Measurements from ENCODE around the gene SPEN.

SPEN gene

DNA sequence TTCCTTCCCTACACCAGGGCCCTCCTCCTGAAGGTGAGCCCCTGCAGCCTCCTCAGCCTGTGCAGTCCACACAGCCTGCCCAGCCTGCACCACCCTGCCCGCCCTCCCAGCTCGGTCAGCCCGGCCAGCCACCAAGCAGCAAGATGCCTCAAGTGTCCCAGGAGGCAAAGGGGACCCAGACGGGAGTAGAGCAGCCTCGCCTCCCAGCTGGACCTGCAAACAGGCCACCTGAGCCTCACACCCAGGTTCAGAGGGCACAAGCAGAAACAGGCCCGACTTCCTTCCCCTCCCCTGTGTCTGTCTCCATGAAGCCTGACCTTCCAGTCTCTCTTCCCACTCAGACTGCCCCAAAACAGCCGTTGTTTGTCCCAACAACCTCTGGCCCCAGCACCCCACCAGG is 89.6 kb downstream of the SPEN start:
- Histone ChIP-seq H3K4me3 (IDR thresholded peaks at IDR 0.05; ENCODE audit: insufficient read depth, low read depth, low read length) (no peak overlapping the region), H3K79me2 (ENCODE audit: insufficient read depth, low read depth) (no peaks in the 10 kb centered on the region), H2AFZ (ENCODE audit: low read depth) (no peak overlapping the region), H4K20me1 (ENCODE audit: insufficient read depth) (no peaks in the 10 kb centered on the region), H3K9ac (no peak overlapping the region), H3K27ac (no peak overlapping the region), H3K36me3 (ENCODE audit: insufficient read depth) (peaks cover 5% of the 10 kb centered on the region; the same call in 1 of the 2 replicates), H3K27me3 (ENCODE audit: insufficient read depth, low read depth) (no peaks in the 10 kb centered on the region), H3K4me2 (no peak overlapping the region), H3K4me1 (ENCODE audit: low read depth, poor library complexity, severe bottlenecking) (no peaks in the 10 kb centered on the region)
- TF ChIP-seq, protein P1, sequence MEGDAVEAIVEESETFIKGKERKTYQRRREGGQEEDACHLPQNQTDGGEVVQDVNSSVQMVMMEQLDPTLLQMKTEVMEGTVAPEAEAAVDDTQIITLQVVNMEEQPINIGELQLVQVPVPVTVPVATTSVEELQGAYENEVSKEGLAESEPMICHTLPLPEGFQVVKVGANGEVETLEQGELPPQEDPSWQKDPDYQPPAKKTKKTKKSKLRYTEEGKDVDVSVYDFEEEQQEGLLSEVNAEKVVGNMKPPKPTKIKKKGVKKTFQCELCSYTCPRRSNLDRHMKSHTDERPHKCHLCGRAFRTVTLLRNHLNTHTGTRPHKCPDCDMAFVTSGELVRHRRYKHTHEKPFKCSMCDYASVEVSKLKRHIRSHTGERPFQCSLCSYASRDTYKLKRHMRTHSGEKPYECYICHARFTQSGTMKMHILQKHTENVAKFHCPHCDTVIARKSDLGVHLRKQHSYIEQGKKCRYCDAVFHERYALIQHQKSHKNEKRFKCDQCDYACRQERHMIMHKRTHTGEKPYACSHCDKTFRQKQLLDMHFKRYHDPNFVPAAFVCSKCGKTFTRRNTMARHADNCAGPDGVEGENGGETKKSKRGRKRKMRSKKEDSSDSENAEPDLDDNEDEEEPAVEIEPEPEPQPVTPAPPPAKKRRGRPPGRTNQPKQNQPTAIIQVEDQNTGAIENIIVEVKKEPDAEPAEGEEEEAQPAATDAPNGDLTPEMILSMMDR (conservative IDR thresholded peaks at IDR 0.05; ENCODE audit: low read depth, low read length), result no peak

DNA sequence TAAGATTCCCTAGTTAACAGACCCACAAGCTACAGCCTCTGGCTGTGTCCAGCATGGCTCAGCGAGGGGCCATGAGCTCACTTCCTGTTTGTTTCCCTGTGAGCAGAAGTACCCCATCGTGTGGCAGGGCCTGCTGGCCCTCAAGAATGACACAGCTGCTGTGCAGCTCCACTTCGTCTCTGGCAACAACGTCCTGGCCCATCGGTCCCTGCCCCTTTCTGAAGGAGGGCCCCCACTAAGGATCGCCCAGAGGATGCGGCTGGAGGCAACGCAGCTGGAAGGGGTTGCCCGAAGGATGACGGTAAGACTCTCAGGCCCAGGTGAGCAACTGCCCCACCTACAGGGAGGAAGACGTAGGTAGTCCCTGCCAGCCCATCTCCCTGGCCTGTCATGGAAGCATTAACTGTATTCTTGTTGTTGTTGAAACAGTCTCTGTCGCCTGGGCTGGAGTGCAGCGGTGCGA is 90.2 kb downstream of the SPEN start:
- Histone ChIP-seq H3K79me2 (ENCODE audit: insufficient read depth, low read depth) (no peaks in the 10 kb centered on the region), H3K27ac (no peak overlapping the region), H3K36me3 (ENCODE audit: insufficient read depth) (peaks cover 5% of the 10 kb centered on the region; the same call in 1 of the 2 replicates), H3K4me2 (no peak overlapping the region), H2AFZ (ENCODE audit: low read depth) (no peak overlapping the region), H3K27me3 (ENCODE audit: insufficient read depth, low read depth) (no peaks in the 10 kb centered on the region), H3K9ac (no peak overlapping the region), H3K4me3 (IDR thresholded peaks at IDR 0.05; ENCODE audit: insufficient read depth, low read depth, low read length) (no peak overlapping the region), H4K20me1 (ENCODE audit: insufficient read depth) (no peaks in the 10 kb centered on the region), H3K4me1 (ENCODE audit: low read depth, poor library complexity, severe bottlenecking) (no peaks in the 10 kb centered on the region)
- TF ChIP-seq, protein P1 (conservative IDR thresholded peaks at IDR 0.05; ENCODE audit: low read depth, low read length), result no peak

DNA sequence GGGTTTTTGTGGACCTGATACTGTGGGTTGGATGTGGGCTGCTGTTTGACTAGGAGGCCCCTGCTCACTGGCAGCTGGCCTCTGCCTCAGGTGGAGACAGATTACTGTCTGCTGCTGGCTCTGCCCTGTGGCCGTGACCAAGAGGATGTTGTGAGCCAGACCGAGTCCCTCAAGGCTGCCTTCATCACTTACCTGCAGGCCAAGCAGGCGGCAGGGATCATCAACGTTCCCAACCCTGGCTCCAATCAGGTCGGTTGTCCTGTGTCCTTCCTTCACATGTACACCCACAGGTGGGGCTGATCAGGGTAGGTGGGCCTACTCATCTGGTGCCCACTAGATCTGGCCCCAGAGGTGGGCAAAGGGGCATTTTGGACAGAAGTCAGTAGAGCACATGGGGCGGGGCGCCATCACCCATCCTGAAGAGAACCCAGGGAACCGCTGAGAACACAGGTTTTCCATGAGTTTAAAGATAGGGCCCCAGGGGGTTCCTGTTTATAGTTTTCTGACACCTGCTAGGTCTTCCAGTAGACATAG is 91.2 kb downstream of the SPEN start:
- H3K4me2 ChIP-seq, result no peak overlapping the region
- peaks cover 5% of the 10 kb centered on the region; the same call in 1 of the 2 replicates for H3K36me3 ChIP-seq (ENCODE audit: insufficient read depth)
- no peak overlapping the region for H3K4me3 ChIP-seq (IDR thresholded peaks at IDR 0.05; ENCODE audit: insufficient read depth, low read depth, low read length)
- H3K9ac ChIP-seq, result no peak overlapping the region
- no peak overlapping the region for H3K27ac ChIP-seq
- no peaks in the 10 kb centered on the region for H3K4me1 ChIP-seq (ENCODE audit: low read depth, poor library complexity, severe bottlenecking)
- TF ChIP-seq, protein P1 (conservative IDR thresholded peaks at IDR 0.05; ENCODE audit: low read depth, low read length), result no peak
- H4K20me1 ChIP-seq (ENCODE audit: insufficient read depth), result no peaks in the 10 kb centered on the region
- H3K79me2 ChIP-seq (ENCODE audit: insufficient read depth, low read depth), result no peaks in the 10 kb centered on the region
- H2AFZ ChIP-seq (ENCODE audit: low read depth), result no peak overlapping the region
- no peaks in the 10 kb centered on the region for H3K27me3 ChIP-seq (ENCODE audit: insufficient read depth, low read depth)

DNA sequence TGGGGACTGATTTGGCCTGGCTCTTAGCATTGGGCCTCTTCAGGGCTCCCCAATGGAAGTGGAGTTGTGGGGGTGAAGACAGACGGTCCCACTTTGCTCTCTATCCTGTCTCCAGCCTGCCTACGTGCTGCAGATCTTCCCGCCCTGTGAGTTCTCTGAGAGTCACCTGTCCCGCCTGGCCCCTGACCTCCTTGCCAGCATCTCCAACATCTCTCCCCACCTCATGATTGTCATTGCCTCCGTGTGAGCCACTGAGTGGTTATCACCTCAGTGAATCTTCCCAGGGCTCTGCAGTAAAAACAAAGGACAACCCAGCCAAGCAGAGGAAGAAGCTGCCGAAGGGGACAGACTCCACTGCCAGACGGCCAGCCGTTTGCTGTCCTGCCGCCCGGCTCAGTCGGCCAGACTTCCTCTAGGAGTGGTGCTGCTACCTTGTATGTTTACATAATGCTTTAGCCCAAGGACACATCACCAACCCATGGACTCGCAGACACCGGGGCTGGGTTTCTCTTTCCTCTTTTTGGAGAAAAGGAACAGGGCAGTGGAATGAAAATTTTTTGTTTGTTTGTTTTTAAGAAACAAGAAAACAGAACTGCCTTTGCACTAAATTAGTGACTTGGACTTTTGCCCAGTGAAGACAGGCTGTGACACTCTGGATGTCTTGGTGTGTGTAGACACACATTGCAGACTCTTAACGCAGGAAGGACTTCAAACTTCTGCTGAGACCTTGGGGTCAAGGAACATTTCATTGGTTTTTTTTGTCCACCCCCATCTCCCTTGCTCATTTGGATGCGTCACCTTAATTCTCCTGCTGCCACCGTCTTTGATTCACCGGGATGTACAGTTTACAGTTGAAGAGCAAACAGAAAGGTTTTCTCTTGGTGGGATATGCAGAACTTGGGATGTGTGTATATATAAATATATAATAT is 91.9 kb downstream of the SPEN start:
- no peak overlapping the region for H3K4me2 ChIP-seq
- no peaks in the 10 kb centered on the region for H3K79me2 ChIP-seq (ENCODE audit: insufficient read depth, low read depth)
- TF ChIP-seq, protein P1 (conservative IDR thresholded peaks at IDR 0.05; ENCODE audit: low read depth, low read length), result no peak
- no peaks in the 10 kb centered on the region for H3K4me1 ChIP-seq (ENCODE audit: low read depth, poor library complexity, severe bottlenecking)
- H3K36me3 ChIP-seq (ENCODE audit: insufficient read depth), result peaks cover 5% of the 10 kb centered on the region; the same call in 1 of the 2 replicates
- H3K9ac ChIP-seq, result no peak overlapping the region
- no peaks in the 10 kb centered on the region for H3K27me3 ChIP-seq (ENCODE audit: insufficient read depth, low read depth)
- no peaks in the 10 kb centered on the region for H4K20me1 ChIP-seq (ENCODE audit: insufficient read depth)
- H3K27ac ChIP-seq, result no peak overlapping the region
- no peak overlapping the region for H3K4me3 ChIP-seq (IDR thresholded peaks at IDR 0.05; ENCODE audit: insufficient read depth, low read depth, low read length)
- no peak overlapping the region for H2AFZ ChIP-seq (ENCODE audit: low read depth)
